ENCODE data around the gene PRDM5.

PRDM5 gene

GRCh38 chr4:120815361-120815760, 107.2 kb downstream of the PRDM5 start:
- no peak for DNase-seq

- no peak for DNase-seq
Measured at GRCh38 chr4:120814886-120815285, 107.6 kb downstream of the PRDM5 start.

- DNase-seq: no peak
Measured at GRCh38 chr4:120812216-120812615, 110.3 kb downstream of the PRDM5 start.

- DNase-seq: no peak
Measured at GRCh38 chr4:120809518-120809917, 113.0 kb downstream of the PRDM5 start.

- DNase-seq: no peak
Measured at GRCh38 chr4:120808475-120809141, 113.9 kb downstream of the PRDM5 start.

GRCh38 chr4:120801137-120801758, 121.3 kb downstream of the PRDM5 start:
- no peak for DNase-seq

GRCh38 chr4:120798570-120798969, 124.0 kb downstream of the PRDM5 start:
- DNase-seq: no peak

- DNase-seq: no peak
Measured at GRCh38 chr4:120796271-120796670, 126.3 kb downstream of the PRDM5 start.

GRCh38 chr4:120785202-120785601, 137.3 kb downstream of the PRDM5 start:
- no peak for DNase-seq

GRCh38 chr4:120777459-120777858, 145.1 kb downstream of the PRDM5 start:
- no peak for DNase-seq

GRCh38 chr4:120775431-120775830, 147.1 kb downstream of the PRDM5 start:
- DNase-seq: no peak

GRCh38 chr4:120773641-120774040, 148.9 kb downstream of the PRDM5 start:
- DNase-seq: peak; percentile 28

- DNase-seq: no peak
Measured at GRCh38 chr4:120771907-120772306, 150.6 kb downstream of the PRDM5 start.

GRCh38 chr4:120770897-120771296, 151.6 kb downstream of the PRDM5 start:
- no peak for DNase-seq

- DNase-seq: no peak
Measured at GRCh38 chr4:120769227-120769626, 153.3 kb downstream of the PRDM5 start.

GRCh38 chr4:120765260-120765680, 157.3 kb downstream of the PRDM5 start:
- DNase-seq: peak; percentile 42

- no peak for DNase-seq
Measured at GRCh38 chr4:120763650-120764049, 158.9 kb downstream of the PRDM5 start.

GRCh38 chr4:120761070-120761469, 161.5 kb downstream of the PRDM5 start:
- no peak for DNase-seq

GRCh38 chr4:120760047-120760446, 162.5 kb downstream of the PRDM5 start:
- no peak for DNase-seq

GRCh38 chr4:120755864-120756263, 166.7 kb downstream of the PRDM5 start:
- no peak for DNase-seq

- no peak for DNase-seq
Measured at GRCh38 chr4:120754590-120754989, 167.9 kb downstream of the PRDM5 start.

- peak; percentile 59 for DNase-seq
Measured at GRCh38 chr4:120753854-120754253, 168.7 kb downstream of the PRDM5 start.

GRCh38 chr4:120750152-120750525, 172.4 kb downstream of the PRDM5 start:
- DNase-seq: peak; percentile 74

- DNase-seq: peak; percentile 92
Measured at GRCh38 chr4:120749445-120750151, 172.9 kb downstream of the PRDM5 start.

Data from RPMI8226 (cell line).